Bronchial epithelial cell (primary cell): ENCODE data around the gene HSD17B12. TPM values are rescaled to one million over a fixed set of nuclear protein-coding genes. Genes with fewer than 3 reads are reported as not detected.
A peak's percentile ranks its signal among the peaks of the same experiment; 100 is the strongest.

Experiments
- DNase-seq: peaks from one replicate; pipeline ENCODE4 v3.0.0-alpha.2; 2010; ENCODE audit warnings: low read depth
- FAIRE-seq: peaks from 2 replicates; lab custom pipeline; 2011; peaks lifted over from hg19 to GRCh38; lab: Jason Lieb, UNC
- H3K27me3 ChIP-seq: 2 replicates; pipeline ENCODE4 v1.5.1; 2011; ENCODE audit warnings: low read length; ENCODE audit not compliant: control insufficient read depth, insufficient read depth
- H3K36me3 ChIP-seq: 2 replicates; pipeline ENCODE4 v1.5.1; 2011; ENCODE audit warnings: low read length; ENCODE audit not compliant: control insufficient read depth, insufficient read depth
- H3K4me3 ChIP-seq: 2 replicates; pipeline ENCODE4 v1.5.1; 2011; ENCODE audit warnings: mild to moderate bottlenecking, low read depth, low read length, control low read depth
- CTCF ChIP-seq: IDR thresholded peaks from 2 replicates; pipeline ENCODE4 v1.5.1; 2011; ENCODE audit warnings: mild to moderate bottlenecking, moderate library complexity, low read length, control low read depth, inconsistent platforms; ENCODE audit not compliant: insufficient read depth, severe bottlenecking
- total RNA-seq: library from RNA; depleted of rRNA; stranded (reverse); fragments of >200 nt; gene quantifications from 2 replicates; pipeline ENCODE4 v1.2.1, GENCODE V29; 2014

Gene HSD17B12
- total RNA-seq, 1 donor from 2014 or later: 103 TPM

- H3K36me3 ChIP-seq: peaks cover 5% of the 10 kb centered on the region
- no peak overlapping the region for H3K4me3 ChIP-seq
- H3K27me3 ChIP-seq: no peaks in the 10 kb centered on the region
- no peak for TF ChIP-seq CTCF
- DNase-seq: no peak
- no peak for FAIRE-seq
These were observed 142.8 kb downstream of the HSD17B12 start for GRCh38 chr11:43823316-43823715.

- FAIRE-seq (no peak), DNase-seq (no peak)
- peaks cover 5% of the 10 kb centered on the region for H3K36me3 ChIP-seq
- no peaks in the 10 kb centered on the region for H3K27me3 ChIP-seq
- no peak for TF ChIP-seq CTCF
- H3K4me3 ChIP-seq: no peak overlapping the region
These were observed 143.3 kb downstream of the HSD17B12 start for GRCh38 chr11:43823851-43824250.

GRCh38 chr11:43825217-43825816 is 144.8 kb downstream of the HSD17B12 start:
- H3K27me3 ChIP-seq: no peaks in the 10 kb centered on the region
- H3K36me3 ChIP-seq: peaks cover 5% of the 10 kb centered on the region
- DNase-seq: peak; percentile 42
- no peak overlapping the region for H3K4me3 ChIP-seq
- FAIRE-seq: no peak
- peak; percentile 69 for TF ChIP-seq CTCF

GRCh38 chr11:43830928-43831440 is 150.4 kb downstream of the HSD17B12 start:
- H3K36me3 ChIP-seq: no peaks in the 10 kb centered on the region
- peak; percentile 99 for FAIRE-seq
- no peaks in the 10 kb centered on the region for H3K27me3 ChIP-seq
- H3K4me3 ChIP-seq: no peak overlapping the region
- TF ChIP-seq CTCF: no peak
- peak; percentile 100 for DNase-seq

GRCh38 chr11:43832536-43832935 is 152.0 kb downstream of the HSD17B12 start:
- Histone ChIP-seq H3K36me3 (no peaks in the 10 kb centered on the region), H3K27me3 (no peaks in the 10 kb centered on the region), H3K4me3 (no peak overlapping the region)
- peak; percentile 30 for DNase-seq
- FAIRE-seq: no peak
- TF ChIP-seq CTCF: no peak

- FAIRE-seq: no peak
These were observed 153.1 kb downstream of the HSD17B12 start for GRCh38 chr11:43833657-43834073.

More at GRCh38 chr11:43833657-43834073, 153.1 kb downstream of the HSD17B12 start:
- Histone ChIP-seq H3K27me3 (no peaks in the 10 kb centered on the region), H3K4me3 (no peak overlapping the region), H3K36me3 (no peaks in the 10 kb centered on the region)
- TF ChIP-seq CTCF: no peak
- peak; percentile 26 for DNase-seq
